Activated gamma-delta T cell treated with anti-CD3 and anti-CD28 coated beads, Interleukin-2, amount 50 U/mL, for 16 hours (primary cell): ENCODE results near the gene CEP57L1.
"Not testable (repeated sequence)": the region's sequence is repeated elsewhere in the genome, so short reads cannot be mapped to it uniquely, and the experiment has no call there.

Experiments
- DNase-seq: peaks from one replicate; pipeline ENCODE4 v3.0.0-alpha.2; 2020; ENCODE audit warnings: low read depth

Gene CEP57L1

GRCh38 chr6:109112663-109113062 is 17.4 kb downstream of the CEP57L1 start:
- not testable (repeated sequence) for DNase-seq

GRCh38 chr6:109117346-109118035 is 22.2 kb downstream of the CEP57L1 start:
- DNase-seq: no peak

DNA sequence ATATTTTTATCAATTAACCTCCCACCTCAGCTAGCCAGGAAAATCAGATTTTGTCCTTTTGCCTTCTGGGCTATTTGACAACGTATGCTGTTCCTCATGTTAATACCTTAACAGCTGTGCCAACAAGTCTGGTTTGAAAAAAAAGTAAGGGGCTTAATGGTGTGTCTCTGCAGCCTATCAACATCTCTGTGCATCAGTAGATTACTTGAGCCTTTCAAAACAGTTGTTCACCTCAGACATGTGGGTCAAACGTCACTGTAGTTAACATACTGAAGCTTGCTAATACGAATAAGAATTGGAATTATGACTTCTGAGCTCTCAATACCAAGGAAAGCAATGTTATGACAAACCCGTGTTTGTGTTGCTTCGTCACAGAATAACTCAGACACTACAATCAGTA is 23.0 kb downstream of the CEP57L1 start:
- DNase-seq: no peak

DNA sequence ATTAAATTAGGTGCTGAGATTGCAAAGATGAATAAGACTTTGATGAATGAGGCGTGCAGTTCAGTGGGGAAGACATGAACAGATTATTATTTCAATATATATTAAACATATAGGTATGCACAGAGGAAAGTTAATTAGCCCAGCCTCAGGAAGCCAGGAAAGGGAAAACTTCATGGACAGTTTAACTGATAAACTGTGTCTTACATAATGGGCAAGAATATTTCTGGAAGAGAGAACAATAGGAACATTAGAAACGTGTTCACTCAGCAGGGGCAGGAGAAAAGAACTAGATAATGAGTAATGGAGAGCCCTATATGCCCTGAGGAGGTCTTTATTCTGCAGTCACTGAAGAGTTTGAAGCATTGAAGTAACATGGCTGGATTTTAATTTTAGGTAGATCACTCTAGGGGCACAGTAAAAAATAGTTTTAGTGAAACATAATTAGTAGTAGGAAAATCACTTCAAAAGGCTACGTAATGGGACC is 23.6 kb downstream of the CEP57L1 start:
- no peak for DNase-seq

GRCh38 chr6:109121411-109121810 is 26.1 kb downstream of the CEP57L1 start:
- no peak for DNase-seq

- no peak for DNase-seq
Observed at GRCh38 chr6:109124219-109124618, 28.9 kb downstream of the CEP57L1 start.

DNA sequence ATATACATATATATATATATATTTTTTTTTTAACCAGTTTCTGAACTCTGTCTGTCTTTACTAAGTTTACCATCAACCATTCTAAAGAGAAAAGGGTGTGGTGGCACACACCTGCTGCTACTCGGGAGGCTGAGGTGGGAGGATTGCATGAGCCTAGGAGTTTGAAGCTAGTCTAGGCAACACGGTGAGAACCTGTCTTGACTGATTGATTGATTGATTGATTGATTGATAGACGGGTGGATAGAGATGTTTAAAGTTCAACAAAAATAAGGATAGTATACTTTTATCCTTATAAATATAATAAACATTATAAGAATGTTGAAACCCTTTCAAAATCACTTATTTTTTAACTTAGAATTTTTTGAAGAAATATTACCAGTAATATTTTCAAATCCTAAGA is 30.2 kb downstream of the CEP57L1 start:
- no peak for DNase-seq

DNA sequence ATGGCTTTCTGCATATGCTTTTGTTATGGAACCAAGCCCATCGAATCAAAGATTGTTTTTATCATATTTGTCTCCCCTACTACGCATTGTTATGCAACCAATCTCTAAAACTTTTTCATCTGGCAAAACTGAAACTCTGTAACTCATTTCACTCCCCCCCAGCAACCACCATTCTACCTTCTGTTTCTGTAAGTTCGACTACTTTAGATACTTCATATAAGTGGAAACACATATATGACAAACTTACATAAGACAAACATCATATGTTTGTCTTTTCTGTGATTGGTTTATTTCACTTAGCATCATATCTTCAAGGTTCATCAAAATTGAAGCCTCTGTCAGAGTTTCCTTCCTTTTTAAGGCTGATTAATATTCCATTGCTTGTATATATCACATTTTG is 34.8 kb downstream of the CEP57L1 start:
- no peak for DNase-seq

- DNase-seq: not testable (repeated sequence)
Observed at GRCh38 chr6:109135600-109135999, 40.3 kb downstream of the CEP57L1 start.

DNA sequence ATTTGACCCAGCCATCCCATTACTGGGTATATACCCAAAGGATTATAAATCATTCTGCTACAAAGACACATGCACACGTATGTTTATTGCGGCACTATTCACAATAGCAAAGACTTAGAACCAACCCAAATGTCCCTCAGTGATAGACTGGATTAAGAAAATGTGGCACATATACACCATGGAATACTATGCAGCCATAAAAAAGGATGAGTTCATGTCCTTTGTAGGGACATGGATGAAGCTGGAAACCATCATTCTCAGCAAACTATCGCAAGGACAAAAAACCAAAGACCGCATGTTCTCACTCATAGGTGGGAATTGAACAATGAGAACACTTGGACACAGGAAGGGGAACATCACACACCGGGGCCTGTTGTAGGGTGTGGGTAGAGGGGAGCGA is 40.7 kb downstream of the CEP57L1 start:
- not testable (repeated sequence) for DNase-seq

DNA sequence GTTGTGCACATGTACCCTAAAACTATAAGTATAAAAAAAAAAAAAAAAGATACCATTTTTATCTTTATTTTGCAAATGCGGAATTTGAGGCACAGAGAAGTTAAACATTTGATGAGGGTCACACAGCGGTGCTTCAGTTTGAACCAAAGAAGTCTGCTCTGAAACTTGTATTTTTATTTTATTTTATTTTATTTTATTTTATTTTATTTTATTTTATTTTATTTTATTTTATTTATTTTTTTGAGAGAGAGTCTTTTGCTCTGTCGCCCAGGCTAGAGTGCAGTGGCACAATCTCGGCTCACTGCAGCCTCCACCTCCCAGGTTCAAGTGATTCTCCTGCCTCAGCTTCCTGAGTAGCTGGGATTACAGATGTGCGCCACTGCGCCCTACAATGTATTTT is 41.2 kb downstream of the CEP57L1 start:
- DNase-seq: not testable (repeated sequence)

DNA sequence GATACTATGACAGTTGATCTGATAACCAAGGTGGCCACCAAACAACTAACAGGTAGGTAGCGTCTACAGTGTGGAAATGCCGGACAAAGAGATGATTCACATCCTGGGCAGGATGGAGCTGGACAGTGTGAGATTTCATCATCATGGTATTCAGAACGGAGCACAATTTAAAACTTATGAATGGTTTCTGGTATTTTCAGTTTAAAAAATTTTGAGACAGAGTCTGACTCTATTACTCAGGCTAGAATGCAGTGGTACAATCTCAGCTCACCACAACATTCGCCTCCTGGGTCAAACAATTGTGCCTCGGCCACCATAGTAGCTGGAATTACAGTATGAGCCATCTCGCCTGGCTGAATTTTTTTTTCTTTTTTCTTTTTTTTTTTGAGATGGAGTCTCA is 43.8 kb downstream of the CEP57L1 start:
- no peak for DNase-seq

DNA sequence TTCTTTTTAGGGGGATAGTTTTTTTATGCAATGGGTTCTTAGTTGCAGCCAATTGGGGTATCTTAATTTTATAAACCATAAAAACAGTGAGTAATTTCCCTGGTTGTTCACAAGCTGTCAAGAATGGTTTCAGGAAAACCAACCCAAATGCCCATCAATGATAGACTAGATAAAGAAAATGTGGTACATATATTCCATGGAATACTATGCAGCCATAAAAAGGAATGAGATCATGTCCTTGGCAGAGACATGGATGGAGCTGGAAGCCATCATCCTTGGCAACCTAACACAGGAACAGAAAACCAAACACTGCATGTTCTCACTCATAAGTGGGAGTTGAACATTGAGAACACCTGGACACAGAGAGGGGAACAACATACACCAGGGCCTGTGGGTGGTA is 46.8 kb downstream of the CEP57L1 start:
- not testable (repeated sequence) for DNase-seq

DNA sequence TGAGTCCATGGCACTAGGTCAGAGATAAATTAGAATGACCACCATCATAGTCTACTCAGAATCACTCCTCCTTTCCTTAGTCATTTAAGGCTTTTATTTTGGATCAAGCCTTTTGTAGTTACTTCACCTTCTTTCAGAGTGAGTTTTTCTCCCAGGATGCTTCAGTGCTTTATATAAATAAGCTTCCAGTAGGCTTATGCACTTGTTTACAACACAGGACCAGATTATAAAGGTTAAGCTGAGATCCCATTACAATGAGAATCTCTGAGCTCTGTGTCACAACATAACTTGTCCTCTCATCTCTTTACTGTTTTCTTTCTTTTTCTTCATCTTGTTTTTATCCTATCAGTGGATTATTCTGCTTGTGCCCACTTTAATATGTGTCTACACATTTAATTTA is 47.9 kb downstream of the CEP57L1 start:
- DNase-seq: no peak

- DNase-seq: not testable (repeated sequence)
Observed at GRCh38 chr6:109148251-109148650, 52.9 kb downstream of the CEP57L1 start.

- DNase-seq: not testable (repeated sequence)
Observed at GRCh38 chr6:109148716-109149115, 53.4 kb downstream of the CEP57L1 start.

GRCh38 chr6:109153752-109154151 is 58.4 kb downstream of the CEP57L1 start:
- DNase-seq: no peak

- no peak for DNase-seq
Observed at GRCh38 chr6:109164331-109164730, 69.0 kb downstream of the CEP57L1 start.

DNA sequence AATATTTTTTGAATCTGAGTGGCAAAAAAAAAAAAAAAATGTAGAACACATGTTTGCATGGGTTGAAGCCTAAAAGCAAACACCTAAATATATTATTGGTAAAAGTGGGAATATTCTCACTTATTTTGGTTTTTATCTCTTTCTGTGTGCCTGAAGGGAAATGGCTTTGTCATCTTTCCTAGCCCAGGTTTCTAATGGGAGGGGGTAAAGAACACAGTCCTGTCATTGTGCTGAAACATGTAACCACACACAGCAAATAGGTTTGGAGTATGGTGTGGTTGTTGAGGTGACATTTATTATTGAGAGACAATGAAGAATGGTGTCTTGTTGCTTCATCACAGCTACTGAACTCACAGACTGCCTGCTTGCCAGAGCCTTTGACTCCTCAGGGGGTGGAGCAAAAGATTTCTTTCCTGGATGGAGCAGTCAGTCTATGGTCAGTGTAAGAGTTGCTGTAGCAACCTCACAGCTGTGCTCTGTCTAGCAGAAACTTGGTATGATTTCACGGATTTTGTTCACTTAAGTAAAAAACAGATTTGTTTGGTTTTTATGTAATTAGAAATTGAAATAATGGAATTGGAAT is 70.2 kb downstream of the CEP57L1 start:
- DNase-seq: no peak

DNA sequence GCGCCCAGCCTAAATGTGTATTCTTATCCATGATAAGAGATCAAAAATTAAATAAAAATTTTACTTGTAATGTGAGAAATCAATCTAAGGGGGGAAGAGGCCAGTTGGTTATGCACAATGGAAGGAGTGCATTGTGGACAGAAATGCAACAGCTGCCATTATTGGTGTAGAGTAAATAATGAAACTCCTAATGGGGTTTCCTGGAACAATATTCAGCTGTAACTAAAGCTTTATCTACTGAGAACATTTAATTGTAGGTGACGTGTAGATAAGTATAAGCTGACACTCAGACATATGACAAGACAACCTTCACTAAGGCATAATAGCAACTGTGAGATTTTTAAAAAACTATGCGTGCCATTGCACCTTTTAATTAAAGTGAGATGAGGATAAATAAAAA is 71.4 kb downstream of the CEP57L1 start:
- no peak for DNase-seq

DNA sequence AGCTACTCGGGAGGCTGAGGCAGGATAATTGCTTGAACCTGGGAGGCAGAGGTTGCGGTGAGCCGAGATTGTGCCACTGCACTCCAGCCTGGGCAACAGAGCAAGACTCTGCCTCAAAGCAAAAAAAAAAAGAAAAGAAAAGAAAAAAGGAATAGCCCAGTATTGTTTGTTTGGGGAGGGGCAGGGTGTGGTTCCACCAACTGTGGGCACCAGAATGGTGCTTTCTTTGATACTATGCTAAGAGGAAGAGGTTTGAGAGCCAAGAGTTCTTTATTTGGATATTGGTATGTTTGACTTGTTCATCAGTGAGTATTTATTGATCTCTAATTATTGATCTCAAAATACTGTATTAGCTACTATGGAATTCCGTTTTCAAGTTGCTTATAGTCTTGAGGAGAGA is 72.3 kb downstream of the CEP57L1 start:
- DNase-seq: no peak

DNA sequence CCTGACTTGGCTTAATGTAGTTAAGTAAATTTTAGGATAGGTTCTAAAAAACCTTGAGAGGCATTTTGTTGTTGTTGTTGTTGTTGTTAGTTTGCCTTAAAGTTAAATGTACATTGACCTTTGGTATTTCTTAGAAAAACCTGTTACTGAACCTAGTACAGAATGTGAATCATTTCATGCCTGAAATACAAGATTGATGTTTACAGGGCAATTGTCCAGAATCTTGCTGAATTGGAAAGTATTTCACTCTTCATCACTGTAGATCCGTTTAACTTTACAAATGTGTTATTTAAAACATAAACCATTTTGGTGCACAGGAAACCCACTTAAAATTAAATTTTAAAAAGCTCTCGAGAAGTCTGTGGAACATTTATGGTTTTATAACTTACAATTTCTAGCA is 75.0 kb downstream of the CEP57L1 start:
- DNase-seq: no peak

DNA sequence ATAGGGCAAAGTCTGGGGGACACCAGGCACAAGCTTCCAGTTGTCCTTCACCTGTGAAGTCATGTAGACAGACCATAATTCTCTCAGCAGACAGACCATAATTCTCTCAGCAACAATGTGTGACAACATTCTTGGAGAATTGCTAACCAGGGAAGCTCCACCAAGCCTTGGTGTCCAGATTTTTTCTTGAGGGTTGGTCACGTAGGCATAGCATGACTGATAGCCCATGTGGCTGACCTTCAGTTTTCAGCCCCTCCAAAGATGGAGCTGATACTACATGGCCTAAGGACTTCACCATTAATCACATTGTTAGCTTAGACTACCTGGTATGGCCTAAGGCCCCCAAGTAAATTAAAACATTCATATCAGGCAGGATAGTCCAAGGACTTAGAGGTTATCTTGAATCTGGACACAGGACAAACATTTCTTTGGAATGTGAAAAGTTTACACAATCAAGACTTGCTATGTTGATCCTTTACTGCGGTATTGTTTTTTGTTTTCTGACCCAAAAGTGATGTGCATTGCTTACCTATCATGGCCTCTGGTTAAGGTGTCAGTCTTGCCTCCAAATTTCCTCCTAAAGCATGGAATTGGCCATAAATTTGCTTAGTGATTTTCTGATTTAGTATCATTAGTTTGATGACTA is 76.9 kb downstream of the CEP57L1 start:
- DNase-seq: no peak
